IPS-NIHi11 (cell line): ENCODE measurements around the gene TEX261.
"Not testable (repeated sequence)": the region's sequence is repeated elsewhere in the genome, so short reads cannot be mapped to it uniquely, and the experiment has no call there.

Experiments
- DNase-seq: peaks from one replicate; pipeline ENCODE4 v3.0.0; 2012; ENCODE audit warnings: mixed read lengths, low spot score

TEX261 gene

GRCh38 chr2:70994699-70995425 is at the start of gene TEX261:
TSS of gene TEX261 (minus strand) at chr2:70994873. CDS start at chr2:70994757, 116 bp downstream.
- peak; percentile 97 for DNase-seq

GRCh38 chr2:71043531-71044407 is 49.1 kb upstream of the TEX261 start:
- no peak for DNase-seq

GRCh38 chr2:71042287-71042686 is 47.6 kb upstream of the TEX261 start:
- DNase-seq: no peak

- not testable (repeated sequence) for DNase-seq
These were observed 41.6 kb upstream of the TEX261 start for GRCh38 chr2:71036296-71036695.

GRCh38 chr2:71023553-71024243 is 29.0 kb upstream of the TEX261 start:
- not testable (repeated sequence) for DNase-seq

GRCh38 chr2:71021394-71021793 is 26.7 kb upstream of the TEX261 start:
- not testable (repeated sequence) for DNase-seq

- DNase-seq: not testable (repeated sequence)
These were observed 25.3 kb upstream of the TEX261 start for GRCh38 chr2:71019989-71020388.

GRCh38 chr2:71018625-71019024 is 24.0 kb upstream of the TEX261 start:
- DNase-seq: no peak

- not testable (repeated sequence) for DNase-seq
These were observed 17.1 kb upstream of the TEX261 start for GRCh38 chr2:71011786-71012185.

- no peak for DNase-seq
These were observed 13.7 kb upstream of the TEX261 start for GRCh38 chr2:71008342-71008741.

GRCh38 chr2:71006955-71007799 is 12.5 kb upstream of the TEX261 start:
- DNase-seq: no peak

- no peak for DNase-seq
These were observed 11.7 kb upstream of the TEX261 start for GRCh38 chr2:71006323-71006722.

- no peak for DNase-seq
These were observed 10.9 kb upstream of the TEX261 start for GRCh38 chr2:71005271-71006202.

- no peak for DNase-seq
These were observed 10.2 kb upstream of the TEX261 start for GRCh38 chr2:71004857-71005256.

- no peak for DNase-seq
These were observed 9.5 kb upstream of the TEX261 start for GRCh38 chr2:71003966-71004755.

GRCh38 chr2:71003396-71003795 is 8.7 kb upstream of the TEX261 start:
- DNase-seq: no peak

GRCh38 chr2:71001981-71002570 is 7.4 kb upstream of the TEX261 start:
- DNase-seq: peak; percentile 55

- no peak for DNase-seq
These were observed 6.9 kb upstream of the TEX261 start for GRCh38 chr2:71001592-71001927.
